ENCODE results near the gene KDELR1.

KDELR1 gene

GRCh38 chr19:48386981-48387380 lies 4.4 kb downstream of the KDELR1 start:
- no peaks in the 10 kb centered on the region for H3F3A ChIP-seq (ENCODE audit: control insufficient read depth, insufficient read depth)
- H4K20me1 ChIP-seq (ENCODE audit: control insufficient read depth, insufficient read depth, low read depth, low read length) = peaks cover 3% of the 10 kb centered on the region; the same call in 1 of the 2 replicates
- TF ChIP-seq, protein P1, sequence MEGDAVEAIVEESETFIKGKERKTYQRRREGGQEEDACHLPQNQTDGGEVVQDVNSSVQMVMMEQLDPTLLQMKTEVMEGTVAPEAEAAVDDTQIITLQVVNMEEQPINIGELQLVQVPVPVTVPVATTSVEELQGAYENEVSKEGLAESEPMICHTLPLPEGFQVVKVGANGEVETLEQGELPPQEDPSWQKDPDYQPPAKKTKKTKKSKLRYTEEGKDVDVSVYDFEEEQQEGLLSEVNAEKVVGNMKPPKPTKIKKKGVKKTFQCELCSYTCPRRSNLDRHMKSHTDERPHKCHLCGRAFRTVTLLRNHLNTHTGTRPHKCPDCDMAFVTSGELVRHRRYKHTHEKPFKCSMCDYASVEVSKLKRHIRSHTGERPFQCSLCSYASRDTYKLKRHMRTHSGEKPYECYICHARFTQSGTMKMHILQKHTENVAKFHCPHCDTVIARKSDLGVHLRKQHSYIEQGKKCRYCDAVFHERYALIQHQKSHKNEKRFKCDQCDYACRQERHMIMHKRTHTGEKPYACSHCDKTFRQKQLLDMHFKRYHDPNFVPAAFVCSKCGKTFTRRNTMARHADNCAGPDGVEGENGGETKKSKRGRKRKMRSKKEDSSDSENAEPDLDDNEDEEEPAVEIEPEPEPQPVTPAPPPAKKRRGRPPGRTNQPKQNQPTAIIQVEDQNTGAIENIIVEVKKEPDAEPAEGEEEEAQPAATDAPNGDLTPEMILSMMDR (IDR thresholded peaks at IDR 0.05; ENCODE audit: low read depth, low read length, poor library complexity, severe bottlenecking) = no peak
- TF ChIP-seq EZH2phosphoT487 (IDR thresholded peaks at IDR 0.05; ENCODE audit: borderline replicate concordance, low read length) = no peak
- no peak overlapping the region for H3K4me2 ChIP-seq (ENCODE audit: low read length)
- no peaks in the 10 kb centered on the region for H3K9me3 ChIP-seq (ENCODE audit: control insufficient read depth, insufficient read depth, low read length)
- H3K27me3 ChIP-seq (ENCODE audit: control insufficient read depth, low read length) = no peaks in the 10 kb centered on the region
- H3K36me3 ChIP-seq (ENCODE audit: control insufficient read depth, low read length) = peaks cover 73% of the 10 kb centered on the region
- H3K79me2 ChIP-seq (ENCODE audit: control insufficient read depth, low read length) = peaks cover 26% of the 10 kb centered on the region
- H3K9me2 ChIP-seq (replicated peaks; ENCODE audit: control insufficient read depth, low read length) = no peaks in the 10 kb centered on the region
- no peak overlapping the region for H3K4me3 ChIP-seq (ENCODE audit: low read length)
- H3K4me1 ChIP-seq (ENCODE audit: control insufficient read depth, low read length) = peaks cover 8% of the 10 kb centered on the region; the same call in 1 of the 2 replicates
- no peak overlapping the region for H3K27ac ChIP-seq (ENCODE audit: low read depth, low read length)

DNA sequence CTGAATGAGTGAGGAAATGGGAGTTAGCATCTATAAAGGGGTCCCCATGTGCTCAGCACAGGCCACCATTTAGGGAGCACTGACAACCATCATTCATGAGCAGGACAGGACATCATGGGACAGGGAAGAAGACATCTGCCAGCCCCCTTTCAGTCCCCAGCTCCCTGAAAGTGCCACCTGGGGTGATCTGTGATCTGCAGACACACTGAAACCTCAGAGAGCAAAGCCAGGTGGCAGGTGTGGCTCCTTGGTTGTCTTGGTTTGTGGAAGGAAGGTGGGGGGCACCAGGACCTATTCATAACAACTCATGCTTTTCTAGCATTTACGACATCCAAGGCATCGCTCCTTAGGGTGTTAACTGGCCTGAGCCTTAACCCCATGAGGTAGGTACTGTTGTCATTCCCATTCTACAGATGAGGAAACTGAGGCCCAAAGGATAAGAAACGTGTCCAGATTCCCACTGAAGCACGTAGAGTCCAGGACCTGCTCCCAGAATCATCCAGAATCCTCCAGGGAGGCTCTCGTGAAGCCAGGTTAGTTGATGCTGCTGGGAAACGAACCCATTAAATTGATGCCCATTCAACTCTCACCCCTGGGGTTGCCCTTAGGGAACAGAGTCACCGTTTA lies 5.8 kb downstream of the KDELR1 start:
- Histone ChIP-seq H3K36me3 (ENCODE audit: control insufficient read depth, low read length) (peaks cover 75% of the 10 kb centered on the region), H3K9me2 (replicated peaks; ENCODE audit: control insufficient read depth, low read length) (no peaks in the 10 kb centered on the region), H3K27ac (ENCODE audit: low read depth, low read length) (no peak overlapping the region), H3K4me2 (ENCODE audit: low read length) (no peak overlapping the region), H4K20me1 (ENCODE audit: control insufficient read depth, insufficient read depth, low read depth, low read length) (peaks cover 3% of the 10 kb centered on the region; the same call in 1 of the 2 replicates), H3K79me2 (ENCODE audit: control insufficient read depth, low read length) (peaks cover 18% of the 10 kb centered on the region), H3K27me3 (ENCODE audit: control insufficient read depth, low read length) (no peaks in the 10 kb centered on the region), H3K4me1 (ENCODE audit: control insufficient read depth, low read length) (peaks cover 5% of the 10 kb centered on the region; the same call in 1 of the 2 replicates), H3K9me3 (ENCODE audit: control insufficient read depth, insufficient read depth, low read length) (no peaks in the 10 kb centered on the region), H3K4me3 (ENCODE audit: low read length) (no peak overlapping the region), H3F3A (ENCODE audit: control insufficient read depth, insufficient read depth) (no peaks in the 10 kb centered on the region)
- no peak for TF ChIP-seq EZH2phosphoT487 (IDR thresholded peaks at IDR 0.05; ENCODE audit: borderline replicate concordance, low read length)
- TF ChIP-seq, protein P1 (IDR thresholded peaks at IDR 0.05; ENCODE audit: low read depth, low read length, poor library complexity, severe bottlenecking) = no peak

GRCh38 chr19:48382286-48382685 lies 9.1 kb downstream of the KDELR1 start:
- H3K9me3 ChIP-seq (ENCODE audit: control insufficient read depth, insufficient read depth, low read length) = no peaks in the 10 kb centered on the region
- H3K79me2 ChIP-seq (ENCODE audit: control insufficient read depth, low read length) = no peaks in the 10 kb centered on the region
- no peaks in the 10 kb centered on the region for H4K20me1 ChIP-seq (ENCODE audit: control insufficient read depth, insufficient read depth, low read depth, low read length)
- H3K27me3 ChIP-seq (ENCODE audit: control insufficient read depth, low read length) = no peaks in the 10 kb centered on the region
- no peak for TF ChIP-seq EZH2phosphoT487 (IDR thresholded peaks at IDR 0.05; ENCODE audit: borderline replicate concordance, low read length)
- TF ChIP-seq, protein P1 (IDR thresholded peaks at IDR 0.05; ENCODE audit: low read depth, low read length, poor library complexity, severe bottlenecking) = no peak
- no peaks in the 10 kb centered on the region for H3K9me2 ChIP-seq (replicated peaks; ENCODE audit: control insufficient read depth, low read length)
- H3F3A ChIP-seq (ENCODE audit: control insufficient read depth, insufficient read depth) = 0 out of 2 replicates have a peak, but pooled peaks cover 3% of the 10 kb centered on the region
- H3K4me3 ChIP-seq (ENCODE audit: low read length) = no peak overlapping the region
- H3K27ac ChIP-seq (ENCODE audit: low read depth, low read length) = no peak overlapping the region
- H3K4me1 ChIP-seq (ENCODE audit: control insufficient read depth, low read length) = no peaks in the 10 kb centered on the region
- H3K4me2 ChIP-seq (ENCODE audit: low read length) = no peak overlapping the region
- H3K36me3 ChIP-seq (ENCODE audit: control insufficient read depth, low read length) = peaks cover 49% of the 10 kb centered on the region

Data from DOHH2 (cell line).